Measurements from ENCODE around the gene ARPC5L. TPM values are rescaled to one million over a fixed set of nuclear protein-coding genes. Genes with fewer than 3 reads are reported as not detected.

ARPC5L gene
- total RNA-seq, 1 experiment from 2014 or later, result 54.5 TPM

DNA sequence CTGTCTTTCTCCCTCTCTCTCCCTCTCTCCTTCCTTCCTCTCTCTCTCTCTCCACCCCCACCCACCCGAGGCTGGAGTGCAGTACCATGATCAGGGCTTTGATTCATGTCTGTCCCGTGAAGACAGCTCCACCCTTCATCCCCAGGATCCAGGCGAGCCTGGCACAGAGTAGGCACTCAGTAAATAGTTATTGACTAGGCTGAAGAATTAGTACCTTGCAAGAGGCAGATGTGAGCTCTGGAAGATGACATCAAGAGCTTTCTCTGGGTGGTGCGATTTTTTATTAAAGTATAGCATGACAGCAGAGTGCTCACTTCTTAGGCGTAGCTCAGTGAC, 32.6 kb upstream of the ARPC5L start:
- Histone ChIP-seq H3K27ac (ENCODE audit: low read length) (no peak overlapping the region), H3K4me2 (ENCODE audit: low read length) (no peak overlapping the region), H3K4me3 (ENCODE audit: low read length) (no peak overlapping the region), H3F3A (ENCODE audit: low read length, unreplicated experiment) (no peaks in the 10 kb centered on the region), H3K9me2 (replicated peaks; ENCODE audit: low read length) (no peaks in the 10 kb centered on the region), H3K79me2 (ENCODE audit: low read length) (no peaks in the 10 kb centered on the region), H3K4me1 (ENCODE audit: insufficient read depth, low read length) (peaks cover 14% of the 10 kb centered on the region), H3K9ac (ENCODE audit: low read length) (no peak overlapping the region), H2AFZ (ENCODE audit: low read length) (no peak overlapping the region), H4K20me1 (ENCODE audit: low read length) (no peaks in the 10 kb centered on the region), H3K9me3 (ENCODE audit: low read length) (no peaks in the 10 kb centered on the region), H3K36me3 (ENCODE audit: low read depth, low read length) (no peaks in the 10 kb centered on the region), H3K27me3 (ENCODE audit: low read length) (no peaks in the 10 kb centered on the region)
- BruUV-seq (replicated peaks), result no TSS peak
- TF ChIP-seq EZH2phosphoT487 (IDR thresholded peaks at IDR 0.05; ENCODE audit: borderline replicate concordance, low read length), result no peak
- TF ChIP-seq, protein P1, sequence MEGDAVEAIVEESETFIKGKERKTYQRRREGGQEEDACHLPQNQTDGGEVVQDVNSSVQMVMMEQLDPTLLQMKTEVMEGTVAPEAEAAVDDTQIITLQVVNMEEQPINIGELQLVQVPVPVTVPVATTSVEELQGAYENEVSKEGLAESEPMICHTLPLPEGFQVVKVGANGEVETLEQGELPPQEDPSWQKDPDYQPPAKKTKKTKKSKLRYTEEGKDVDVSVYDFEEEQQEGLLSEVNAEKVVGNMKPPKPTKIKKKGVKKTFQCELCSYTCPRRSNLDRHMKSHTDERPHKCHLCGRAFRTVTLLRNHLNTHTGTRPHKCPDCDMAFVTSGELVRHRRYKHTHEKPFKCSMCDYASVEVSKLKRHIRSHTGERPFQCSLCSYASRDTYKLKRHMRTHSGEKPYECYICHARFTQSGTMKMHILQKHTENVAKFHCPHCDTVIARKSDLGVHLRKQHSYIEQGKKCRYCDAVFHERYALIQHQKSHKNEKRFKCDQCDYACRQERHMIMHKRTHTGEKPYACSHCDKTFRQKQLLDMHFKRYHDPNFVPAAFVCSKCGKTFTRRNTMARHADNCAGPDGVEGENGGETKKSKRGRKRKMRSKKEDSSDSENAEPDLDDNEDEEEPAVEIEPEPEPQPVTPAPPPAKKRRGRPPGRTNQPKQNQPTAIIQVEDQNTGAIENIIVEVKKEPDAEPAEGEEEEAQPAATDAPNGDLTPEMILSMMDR (conservative IDR thresholded peaks at IDR 0.05; ENCODE audit: low read depth, low read length), result no peak
- TF ChIP-seq EZH2 (IDR thresholded peaks at IDR 0.05; ENCODE audit: low read length, unreplicated experiment), result no peak
- ChIA-PET CTCF (no interaction called here), POLR2A (ENCODE audit: unreplicated experiment) (interaction anchor here (0.7 kb wide), 1 partner anchor 19 kb away, joined by 4 read pairs; no protein-coding TSS in a partner anchor)
- intact Hi-C loops (cut with micrococcal nuclease), result no loop called here
- DNase-seq, result no peak
- ATAC-seq, result no peak

- no peaks in the 10 kb centered on the region for H3K9me3 ChIP-seq (ENCODE audit: low read length)
- intact Hi-C loops (cut with micrococcal nuclease), result no loop called here
- no peaks in the 10 kb centered on the region for H3K36me3 ChIP-seq (ENCODE audit: low read depth, low read length)
- ChIA-PET POLR2A (ENCODE audit: unreplicated experiment) (no interaction called here), CTCF (no interaction called here)
- no peaks in the 10 kb centered on the region for H3K27me3 ChIP-seq (ENCODE audit: low read length)
- BruUV-seq (replicated peaks), result no TSS peak
- H3F3A ChIP-seq (ENCODE audit: low read length, unreplicated experiment), result no peaks in the 10 kb centered on the region
- no peak overlapping the region for H3K27ac ChIP-seq (ENCODE audit: low read length)
- H3K9ac ChIP-seq (ENCODE audit: low read length), result no peak overlapping the region
- no peaks in the 10 kb centered on the region for H3K79me2 ChIP-seq (ENCODE audit: low read length)
- ATAC-seq (no peak), DNase-seq (no peak)
- H3K9me2 ChIP-seq (replicated peaks; ENCODE audit: low read length), result no peaks in the 10 kb centered on the region
- no peak overlapping the region for H2AFZ ChIP-seq (ENCODE audit: low read length)
- peaks cover 27% of the 10 kb centered on the region for H3K4me1 ChIP-seq (ENCODE audit: insufficient read depth, low read length)
- H3K4me3 ChIP-seq (ENCODE audit: low read length), result no peak overlapping the region
- no peak overlapping the region for H3K4me2 ChIP-seq (ENCODE audit: low read length)
- H4K20me1 ChIP-seq (ENCODE audit: low read length), result no peaks in the 10 kb centered on the region
- TF ChIP-seq, protein P1 (conservative IDR thresholded peaks at IDR 0.05; ENCODE audit: low read depth, low read length), result no peak
- no peak for TF ChIP-seq EZH2phosphoT487 (IDR thresholded peaks at IDR 0.05; ENCODE audit: borderline replicate concordance, low read length)
- no peak for TF ChIP-seq EZH2 (IDR thresholded peaks at IDR 0.05; ENCODE audit: low read length, unreplicated experiment)
These were observed 31.3 kb upstream of the ARPC5L start for GRCh38 chr9:124830593-124830992.

- Histone ChIP-seq H3K4me2 (ENCODE audit: low read length) (no peak overlapping the region), H3K9me3 (ENCODE audit: low read length) (no peaks in the 10 kb centered on the region), H3K4me3 (ENCODE audit: low read length) (no peak overlapping the region), H3K4me1 (ENCODE audit: insufficient read depth, low read length) (peaks cover 27% of the 10 kb centered on the region), H2AFZ (ENCODE audit: low read length) (no peak overlapping the region), H3K27me3 (ENCODE audit: low read length) (no peaks in the 10 kb centered on the region), H3K79me2 (ENCODE audit: low read length) (no peaks in the 10 kb centered on the region), H3K9me2 (replicated peaks; ENCODE audit: low read length) (no peaks in the 10 kb centered on the region), H3F3A (ENCODE audit: low read length, unreplicated experiment) (no peaks in the 10 kb centered on the region), H3K9ac (ENCODE audit: low read length) (no peak overlapping the region), H4K20me1 (ENCODE audit: low read length) (no peaks in the 10 kb centered on the region), H3K36me3 (ENCODE audit: low read depth, low read length) (no peaks in the 10 kb centered on the region), H3K27ac (ENCODE audit: low read length) (no peak overlapping the region)
- DNase-seq (no peak), ATAC-seq (no peak)
- POLR2A ChIA-PET (ENCODE audit: unreplicated experiment), result no interaction called here
- CTCF ChIA-PET, result no interaction called here
- TF ChIP-seq EZH2 (IDR thresholded peaks at IDR 0.05; ENCODE audit: low read length, unreplicated experiment), result no peak
- no peak for TF ChIP-seq EZH2phosphoT487 (IDR thresholded peaks at IDR 0.05; ENCODE audit: borderline replicate concordance, low read length)
- TF ChIP-seq, protein P1 (conservative IDR thresholded peaks at IDR 0.05; ENCODE audit: low read depth, low read length), result no peak
- BruUV-seq (replicated peaks), result no TSS peak
- intact Hi-C loops (cut with micrococcal nuclease), result no loop called here
These were observed 30.1 kb upstream of the ARPC5L start for GRCh38 chr9:124831642-124832364.

Measured in PC-3 (cell line).